NCI-H187 treated with DMSO at 0.1 percent for 48 hours (cell line): ENCODE data around the gene PNLDC1.

Experiments used
- DNase-seq: peaks from one replicate; lab custom pipeline; 2025; lab: John Stamatoyannopoulos, UW

The PNLDC1 gene

GRCh38 chr6:159800141-159800865 is at the start of gene PNLDC1:
Gene PNLDC1 (plus strand): TSS chr6:159800276. CDS start chr6:159800308, 32 bp downstream.
- no peak for DNase-seq

- no peak for DNase-seq
Observed at GRCh38 chr6:159751448-159751847, 48.6 kb upstream of the PNLDC1 start.

- no peak for DNase-seq
Observed at GRCh38 chr6:159753081-159753872, 46.8 kb upstream of the PNLDC1 start.

- no peak for DNase-seq
Observed at GRCh38 chr6:159754401-159754800, 45.7 kb upstream of the PNLDC1 start.

- no peak for DNase-seq
Observed at GRCh38 chr6:159754959-159755914, 44.8 kb upstream of the PNLDC1 start.

GRCh38 chr6:159756508-159756907 is 43.6 kb upstream of the PNLDC1 start:
- DNase-seq: peak; percentile 51

GRCh38 chr6:159758031-159759001 is 41.8 kb upstream of the PNLDC1 start:
- no peak for DNase-seq

- DNase-seq: no peak
Observed at GRCh38 chr6:159759645-159760044, 40.4 kb upstream of the PNLDC1 start.

- DNase-seq: no peak
Observed at GRCh38 chr6:159760602-159761057, 39.4 kb upstream of the PNLDC1 start.

- DNase-seq: no peak
Observed at GRCh38 chr6:159761129-159761872, 38.8 kb upstream of the PNLDC1 start.

GRCh38 chr6:159761873-159762680 is 38.0 kb upstream of the PNLDC1 start, which contains the start of gene ACAT2:
Gene ACAT2 (plus strand): TSS chr6:159762045. CDS start chr6:159762088, 43 bp downstream.
- peak; percentile 68 for DNase-seq

- DNase-seq: no peak
Observed at GRCh38 chr6:159762681-159763293, 37.3 kb upstream of the PNLDC1 start.

- DNase-seq: no peak
Observed at GRCh38 chr6:159766906-159767305, 33.2 kb upstream of the PNLDC1 start.

GRCh38 chr6:159769470-159769869 is 30.6 kb upstream of the PNLDC1 start:
- DNase-seq: no peak

GRCh38 chr6:159772196-159772595 is 27.9 kb upstream of the PNLDC1 start:
- DNase-seq: no peak

- DNase-seq: no peak
Observed at GRCh38 chr6:159777240-159777904, 22.7 kb upstream of the PNLDC1 start.

- DNase-seq: no peak
Observed at GRCh38 chr6:159778131-159778530, 21.9 kb upstream of the PNLDC1 start.

- no peak for DNase-seq
Observed at GRCh38 chr6:159778542-159779103, 21.5 kb upstream of the PNLDC1 start.
